K562 (cell line): ENCODE measurements around the gene PPP1R10.

Experiments
- ARID3A ChIP-seq: IDR thresholded peaks from 2 replicates; pipeline ENCODE4 v1.6.1; 2012; ENCODE audit warnings: low read depth, low read length, improper control_type of control experiment, borderline replicate concordance
- ATF6 ChIP-seq: sonication (generic); formaldehyde crosslinking; IDR thresholded peaks from 2 replicates; pipeline ENCODE4 v1.4.0; 2020; ENCODE audit warnings: mild to moderate bottlenecking, missing genetic modification reagents
- CREB3L1 ChIP-seq: fragments of 450-650 bp; IDR thresholded peaks from 2 replicates; pipeline ENCODE4 v1.6.1; 2014; ENCODE audit warnings: low read depth, mild to moderate bottlenecking, moderate library complexity, borderline replicate concordance
- EP300 ChIP-seq: IDR thresholded peaks from 2 replicates; pipeline ENCODE4 v1.6.1; 2012; ENCODE audit warnings: low read length, improper control_type of control experiment
- HBP1 ChIP-seq: fragments of 450-650 bp; formaldehyde crosslinking; IDR thresholded peaks from 2 replicates; pipeline ENCODE4 v1.4.0; 2022; ENCODE audit warnings: missing genetic modification characterization
- MYC ChIP-seq, 2 experiments: fragments of 250-450 bp in 1 of 2; sonication (Bioruptor Pico) in 1 of 2; IDR thresholded peaks; 2 replicates each; pipeline versions ENCODE4 v1.5.1 to v1.6.1; 2012 to 2021; ENCODE audit warnings: low read depth in 2 of 2, borderline replicate concordance in 1 of 2, improper control_type of control experiment in 1 of 2, low read length in 1 of 2, mild to moderate bottlenecking in 1 of 2, moderate library complexity in 1 of 2
- TCF7 ChIP-seq: sonication (generic); IDR thresholded peaks from 2 replicates; pipeline ENCODE4 v1.6.1; 2016; ENCODE audit warnings: antibody characterized with exemption, borderline replicate concordance
- ZNF165 ChIP-seq: fragments of 250-450 bp; sonication (Bioruptor Pico); IDR thresholded peaks from 2 replicates; pipeline ENCODE4 v1.4.0; 2020; ENCODE audit warnings: borderline replicate concordance
- ZNF696 ChIP-seq: fragments of 250-450 bp; sonication (Bioruptor Pico); conservative IDR thresholded peaks from 2 replicates; pipeline ENCODE4 v1.4.0; 2020; ENCODE audit warnings: mild to moderate bottlenecking, moderate library complexity

- TF ChIP-seq ARID3A, result no peak
- no peak for TF ChIP-seq EP300
- no peak for TF ChIP-seq ZNF696
- no peak for TF ChIP-seq ZNF165
- TF ChIP-seq TCF7, result no peak
- no peak for TF ChIP-seq MYC (IDR thresholded peaks at IDR 0.05; ENCODE audit: low read depth, low read length)
- TF ChIP-seq MYC (CRISPR knock-in tag; IDR thresholded peaks at IDR 0.05; ENCODE audit: borderline replicate concordance, low read depth), result no peak
- TF ChIP-seq ATF6, result no peak
- no peak for TF ChIP-seq HBP1 (CRISPR knock-in tag)
- TF ChIP-seq CREB3L1, result no peak
Measured at GRCh38 chr6:30591008-30591407, 26.0 kb downstream of the PPP1R10 start.
